GM10847 (cell line): Measurements from ENCODE around the gene SLC4A9.

Source experiments
- POLR2A ChIP-seq: IDR thresholded peaks from 2 replicates; pipeline ENCODE4 v1.6.1; 2011; ENCODE audit not compliant: insufficient read length; ENCODE audit errors: extremely low read depth

The SLC4A9 gene

GRCh38 chr5:140399979-140400729, 40.2 kb downstream of the SLC4A9 start:
- no peak for TF ChIP-seq POLR2A

- peak; percentile 66 for TF ChIP-seq POLR2A
Measured at GRCh38 chr5:140400730-140401361, 40.9 kb downstream of the SLC4A9 start.

- peak; percentile 85 for TF ChIP-seq POLR2A
Measured at GRCh38 chr5:140401362-140402257, 41.6 kb downstream of the SLC4A9 start, which contains the start of gene ANKHD1. TSS of gene ANKHD1 (plus strand) at chr5:140401833. CDS start at chr5:140401968, 135 bp downstream.

- no peak for TF ChIP-seq POLR2A
Measured at GRCh38 chr5:140402258-140403074, 42.5 kb downstream of the SLC4A9 start.

GRCh38 chr5:140403613-140404012, 43.6 kb downstream of the SLC4A9 start:
- TF ChIP-seq POLR2A: no peak

GRCh38 chr5:140408750-140409241, 48.8 kb downstream of the SLC4A9 start:
- TF ChIP-seq POLR2A: no peak

GRCh38 chr5:140413230-140413629, 53.2 kb downstream of the SLC4A9 start:
- no peak for TF ChIP-seq POLR2A

GRCh38 chr5:140417235-140417634, 57.2 kb downstream of the SLC4A9 start:
- no peak for TF ChIP-seq POLR2A

- no peak for TF ChIP-seq POLR2A
Measured at GRCh38 chr5:140418862-140419520, 59.0 kb downstream of the SLC4A9 start.

- TF ChIP-seq POLR2A: no peak
Measured at GRCh38 chr5:140420226-140420570, 60.2 kb downstream of the SLC4A9 start.

GRCh38 chr5:140420665-140421361, 60.8 kb downstream of the SLC4A9 start:
- no peak for TF ChIP-seq POLR2A

- no peak for TF ChIP-seq POLR2A
Measured at GRCh38 chr5:140423609-140424008, 63.6 kb downstream of the SLC4A9 start.

- no peak for TF ChIP-seq POLR2A
Measured at GRCh38 chr5:140424135-140424534, 64.1 kb downstream of the SLC4A9 start.
